Testis (tissue), 2 donors: ENCODE data around the gene CRLF1.

Source experiments
- CTCF ChIP-seq, 3 experiments: fragments of 450-650 bp in 2 of 3; fragments of 200-600 bp in 1 of 3; sonication (generic) in 1 of 3; IDR thresholded peaks; one replicate each; pipeline ENCODE4 v1.5.1; 2016 to 2019; ENCODE audit warnings: antibody characterized with exemption in 3 of 3, mild to moderate bottlenecking in 2 of 3, moderate library complexity in 1 of 3
- POLR2A ChIP-seq: fragments of 450-650 bp; IDR thresholded peaks from one replicate; pipeline ENCODE4 v1.6.1; 2017; ENCODE audit warnings: antibody characterized with exemption, mild to moderate bottlenecking, moderate library complexity

GRCh38 chr19:18605546-18606280 is 886 bp downstream of the CRLF1 start:
- no peak for TF ChIP-seq POLR2A
- no peak for TF ChIP-seq CTCF (IDR thresholded peaks at IDR 0.05)
